GM18858 (cell line): Measurements from ENCODE around the gene TF.

Source experiments
- ATAC-seq: cut with Tn5 transposase; IDR thresholded peaks from one replicate; pipeline ENCODE4 v1.9.1; 2021; ENCODE audit not compliant: unreplicated experiment

The TF gene

GRCh38 chr3:133834621-133835417 is 88.6 kb downstream of the TF start:
- no peak for ATAC-seq

DNA sequence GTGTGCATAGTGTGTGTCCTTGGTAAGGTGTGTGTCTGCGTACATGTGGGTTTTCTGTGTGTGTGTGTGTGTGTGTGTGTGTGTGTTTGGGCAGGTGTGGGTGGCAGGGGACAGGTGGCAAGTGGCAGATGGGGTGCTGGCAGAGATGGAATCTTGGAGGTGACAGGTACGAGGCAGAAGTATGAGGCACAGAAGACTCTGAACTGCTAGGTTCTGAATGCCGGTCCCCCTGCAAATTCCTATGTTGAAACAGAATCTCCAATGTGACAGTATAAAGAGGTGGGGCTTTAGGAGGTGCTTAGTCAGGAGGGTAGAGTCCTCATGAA is 89.2 kb downstream of the TF start:
- no peak for ATAC-seq

- no peak for ATAC-seq
Measured at GRCh38 chr3:133835961-133836360, 89.8 kb downstream of the TF start.

DNA sequence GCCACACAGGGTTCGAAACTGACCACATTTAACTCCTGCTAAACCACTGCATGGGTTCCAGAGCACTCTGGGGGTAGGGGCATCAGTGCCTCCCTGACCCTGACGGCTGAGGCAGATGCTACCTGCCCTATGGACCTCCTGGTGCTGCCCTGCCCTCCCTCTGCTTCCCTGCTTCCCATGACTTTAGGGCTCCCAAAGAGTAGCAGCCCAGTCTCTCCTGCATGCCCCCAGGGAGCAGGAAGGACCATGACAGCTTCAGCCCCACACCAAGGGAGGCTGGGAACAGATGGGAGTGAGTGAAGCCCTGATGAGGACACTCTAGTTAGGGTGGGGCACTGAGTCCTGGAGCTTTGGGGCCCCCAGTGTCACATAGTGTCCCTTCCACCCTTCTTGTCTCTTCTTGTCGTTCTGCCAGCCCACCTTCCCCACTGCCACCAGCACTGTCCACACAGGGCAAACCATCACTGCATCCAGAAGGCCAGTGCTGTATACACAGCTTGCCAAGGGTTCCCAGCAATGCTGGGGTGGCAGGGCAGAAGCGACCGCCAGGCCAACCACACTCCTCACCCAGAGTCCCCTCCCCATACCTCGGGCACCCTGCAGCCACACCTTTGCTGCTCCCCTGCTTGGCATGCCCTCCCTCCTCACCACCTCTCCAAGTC is 90.4 kb downstream of the TF start:
- no peak for ATAC-seq

- no peak for ATAC-seq
Measured at GRCh38 chr3:133837487-133838295, 91.5 kb downstream of the TF start.

DNA sequence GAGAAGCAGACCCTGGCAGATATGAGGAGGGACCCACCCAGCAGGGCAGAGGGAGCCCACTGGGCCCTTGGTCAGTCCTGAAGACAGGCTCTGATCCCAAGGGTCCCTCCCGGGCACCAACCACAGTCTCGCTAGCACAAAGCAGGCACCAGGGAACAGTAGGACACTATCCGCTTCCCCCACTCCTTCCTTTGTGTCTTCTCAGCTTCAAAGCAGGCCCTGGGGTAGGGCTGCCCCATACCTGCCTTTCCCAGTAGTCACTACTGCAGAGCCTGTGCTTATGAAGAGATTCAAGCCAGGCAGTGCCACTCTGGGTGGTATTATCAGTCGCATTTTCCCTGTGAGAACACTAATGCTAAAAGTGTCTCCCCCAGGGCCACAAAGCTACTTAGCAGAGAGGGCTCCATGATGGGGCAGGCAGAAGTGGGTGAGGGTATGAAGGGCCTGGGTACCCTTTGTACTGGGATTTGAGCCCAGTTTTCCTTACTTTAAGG is 92.2 kb downstream of the TF start:
- ATAC-seq = no peak

GRCh38 chr3:133838916-133839800 is 93.0 kb downstream of the TF start:
- no peak for ATAC-seq

DNA sequence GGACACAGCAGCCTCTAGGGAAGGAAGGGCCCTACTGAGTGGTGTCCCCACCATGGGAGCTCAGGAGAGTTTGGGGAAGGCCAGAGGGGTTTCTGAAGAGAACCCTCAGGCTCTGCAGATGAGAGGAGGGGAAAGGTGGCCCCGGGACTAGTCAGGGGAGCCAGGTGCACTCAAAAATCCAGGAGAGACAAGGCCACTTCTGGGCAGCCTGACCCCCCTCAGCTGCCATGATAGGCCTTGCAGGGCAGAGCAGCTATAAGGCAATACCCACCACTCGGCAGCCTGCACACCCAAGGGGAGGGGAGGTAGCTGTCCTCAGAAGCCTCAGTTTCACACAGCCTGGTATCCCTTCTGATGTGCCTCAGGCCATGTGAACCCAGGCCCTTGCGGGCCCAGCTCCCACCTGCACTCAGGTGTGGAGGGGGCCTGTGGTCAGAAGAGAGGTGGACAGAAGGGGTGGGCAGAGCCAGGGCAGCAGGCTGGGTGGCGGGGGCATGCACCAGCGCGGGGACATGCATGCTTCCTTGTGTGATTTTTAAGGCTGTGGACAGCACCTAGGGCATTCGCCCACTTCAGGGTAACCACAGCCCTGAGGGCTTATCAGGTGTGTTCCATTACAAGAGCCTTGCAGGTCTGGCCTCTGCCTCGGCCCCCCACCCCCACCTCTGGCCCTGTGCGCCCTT is 94.0 kb downstream of the TF start:
- no peak for ATAC-seq

DNA sequence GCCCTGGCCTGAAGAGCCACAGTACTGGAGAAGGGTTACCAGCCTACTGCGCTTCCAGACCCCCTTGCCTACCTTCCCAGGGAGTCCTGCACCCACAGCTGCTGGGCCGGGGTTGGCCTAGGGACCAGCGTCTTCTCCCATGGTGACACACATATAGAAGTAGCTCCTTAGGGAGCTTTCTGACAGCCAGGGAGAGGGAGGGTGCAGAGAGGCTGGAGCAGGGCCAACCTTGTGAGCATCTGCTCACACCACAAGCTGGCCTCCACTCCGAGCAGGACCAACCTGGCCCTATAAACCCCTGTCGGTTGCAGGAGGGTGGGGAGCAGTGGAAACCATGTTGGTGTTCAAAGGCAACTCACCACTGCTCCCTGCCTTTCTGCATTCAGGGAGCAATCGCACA is 94.6 kb downstream of the TF start:
- no peak for ATAC-seq

- ATAC-seq = no peak
Measured at GRCh38 chr3:133841196-133841595, 95.0 kb downstream of the TF start.

DNA sequence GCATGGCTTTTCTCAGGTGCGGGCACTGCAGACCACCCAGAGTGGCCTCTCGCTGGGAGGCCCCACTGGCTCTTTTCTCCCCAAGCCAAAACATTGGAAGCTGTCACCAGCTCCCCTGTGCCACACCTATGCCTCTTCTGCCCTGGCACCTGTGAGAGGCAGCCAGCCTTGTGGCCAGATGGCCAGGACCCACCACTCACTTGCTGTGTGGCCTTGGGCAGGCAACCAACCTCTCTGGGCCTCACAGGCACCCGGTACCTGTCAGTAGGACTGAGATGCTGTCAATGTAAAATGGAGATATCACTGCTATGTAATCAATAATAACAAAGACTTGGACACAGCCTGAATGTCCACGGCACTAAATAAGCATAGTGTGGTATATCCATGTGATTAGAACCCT is 96.0 kb downstream of the TF start:
- ATAC-seq = no peak

DNA sequence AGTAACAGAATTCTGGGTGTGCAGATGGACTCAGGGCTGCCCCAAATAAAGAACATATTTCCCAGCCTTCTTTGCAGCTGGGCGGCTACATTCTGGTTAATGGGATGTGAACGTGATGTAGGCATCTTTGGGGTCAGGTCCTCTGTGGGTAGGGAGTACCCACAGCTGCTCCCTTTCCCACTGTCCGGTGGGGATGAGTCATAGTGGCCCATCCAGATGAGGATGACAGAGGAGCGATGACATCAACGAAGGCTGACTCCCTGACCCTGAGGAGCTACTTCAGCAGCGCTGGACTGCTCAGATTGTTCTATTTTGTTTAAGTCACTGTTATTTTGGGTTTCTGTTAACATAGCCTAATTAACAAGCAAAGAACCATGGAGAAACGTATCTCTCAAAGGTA is 97.4 kb downstream of the TF start:
- no peak for ATAC-seq

DNA sequence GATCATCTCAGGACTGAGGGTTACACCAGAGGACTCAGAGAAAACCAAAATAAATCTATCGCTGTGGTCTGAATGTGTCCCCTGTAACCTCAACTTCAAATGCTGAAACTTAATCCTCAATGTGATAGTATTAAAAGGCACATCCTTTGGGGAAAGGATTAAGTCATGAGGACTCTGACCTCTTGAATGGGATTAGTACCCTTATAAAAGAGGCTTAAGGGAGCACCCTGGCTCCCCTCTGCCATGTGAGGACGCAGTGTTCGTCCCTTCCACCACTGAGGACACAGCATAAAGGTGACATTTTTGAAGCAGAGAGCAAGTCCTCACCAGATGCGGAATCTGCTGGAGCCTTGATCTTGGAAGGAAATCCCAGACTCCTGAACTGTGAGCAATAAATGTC is 98.9 kb downstream of the TF start:
- no peak for ATAC-seq
